Glutamatergic neuron (in vitro differentiated cells): ENCODE measurements around the gene DGKB. TPM values are rescaled to one million over a fixed set of nuclear protein-coding genes. Genes with fewer than 3 reads are reported as not detected.

Experiments
- DNase-seq: peaks from one replicate; pipeline ENCODE4 v3.0.0; 2022
- H3K27ac Mint-ChIP-seq: one replicate; pipeline ENCODE4 v1.8.0; 2020; ENCODE audit warnings: mild to moderate bottlenecking, mixed read lengths, inconsistent platforms; ENCODE audit not compliant: unreplicated experiment
- H3K27me3 Mint-ChIP-seq: one replicate; pipeline ENCODE4 v1.8.0; 2020; ENCODE audit warnings: mild to moderate bottlenecking, moderate library complexity, mixed read lengths, inconsistent platforms; ENCODE audit not compliant: unreplicated experiment
- H3K36me3 Mint-ChIP-seq: one replicate; pipeline ENCODE4 v1.8.0; 2020; ENCODE audit warnings: mild to moderate bottlenecking, mixed read lengths, inconsistent platforms; ENCODE audit not compliant: unreplicated experiment
- H3K4me1 Mint-ChIP-seq: one replicate; pipeline ENCODE4 v1.8.0; 2020; ENCODE audit warnings: mild to moderate bottlenecking, low read depth, mixed read lengths, inconsistent platforms; ENCODE audit not compliant: unreplicated experiment
- H3K4me3 Mint-ChIP-seq: one replicate; pipeline ENCODE4 v1.8.0; 2020; ENCODE audit warnings: mild to moderate bottlenecking, mixed read lengths, inconsistent platforms; ENCODE audit not compliant: unreplicated experiment
- H3K9me3 Mint-ChIP-seq: one replicate; pipeline ENCODE4 v1.8.0; 2020; ENCODE audit warnings: mild to moderate bottlenecking, moderate library complexity, mixed read lengths, inconsistent platforms; ENCODE audit not compliant: unreplicated experiment
- CTCF ChIP-seq: fragments of 200-600 bp; sonication (generic); IDR thresholded peaks from one replicate; pipeline ENCODE4 v1.5.0; 2021; ENCODE audit not compliant: partially characterized antibody, unreplicated experiment
- total RNA-seq: library from RNA; stranded (reverse); fragmentation: NEBNext Ultra II Directional; extraction: Animal tissue kit (Norgen Biotek cat#: 25700); gene quantifications from one replicate; pipeline ENCODE4 v1.2.1, GENCODE V29; 2021; ENCODE audit not compliant: unreplicated experiment

The DGKB gene
- total RNA-seq, 1 donor from 2014 or later: 57.8 TPM

- no peak overlapping the region for H3K4me3 Mint-ChIP-seq
- H3K9me3 Mint-ChIP-seq: no peaks in the 10 kb centered on the region
- no peak for DNase-seq
- peaks cover 9% of the 10 kb centered on the region for H3K36me3 Mint-ChIP-seq
- H3K27me3 Mint-ChIP-seq: no peaks in the 10 kb centered on the region
- peaks cover 15% of the 10 kb centered on the region for H3K4me1 Mint-ChIP-seq
- TF ChIP-seq CTCF: no peak
- no peak overlapping the region for H3K27ac Mint-ChIP-seq
These were observed 401.1 kb downstream of the DGKB start for GRCh38 chr7:14501436-14501835.

GRCh38 chr7:14497390-14497789 is 405.2 kb downstream of the DGKB start:
- Mint-ChIP-seq H3K4me1 (no peaks in the 10 kb centered on the region), H3K27me3 (no peaks in the 10 kb centered on the region), H3K27ac (no peak overlapping the region), H3K36me3 (peaks cover 9% of the 10 kb centered on the region), H3K4me3 (no peak overlapping the region), H3K9me3 (no peaks in the 10 kb centered on the region)
- no peak for DNase-seq
- TF ChIP-seq CTCF: no peak

- H3K27me3 Mint-ChIP-seq: no peaks in the 10 kb centered on the region
- no peak for TF ChIP-seq CTCF
- no peak overlapping the region for H3K27ac Mint-ChIP-seq
- H3K9me3 Mint-ChIP-seq: no peaks in the 10 kb centered on the region
- no peaks in the 10 kb centered on the region for H3K36me3 Mint-ChIP-seq
- no peaks in the 10 kb centered on the region for H3K4me1 Mint-ChIP-seq
- H3K4me3 Mint-ChIP-seq: no peak overlapping the region
- DNase-seq: no peak
These were observed 406.9 kb downstream of the DGKB start for GRCh38 chr7:14495633-14496032.

- Mint-ChIP-seq H3K36me3 (peaks cover 5% of the 10 kb centered on the region), H3K27ac (no peak overlapping the region), H3K4me1 (no peaks in the 10 kb centered on the region), H3K4me3 (no peak overlapping the region), H3K27me3 (no peaks in the 10 kb centered on the region), H3K9me3 (peaks cover 3% of the 10 kb centered on the region)
- no peak for DNase-seq
- no peak for TF ChIP-seq CTCF
These were observed 414.7 kb downstream of the DGKB start for GRCh38 chr7:14487701-14488395.

GRCh38 chr7:14483663-14484062 is 418.9 kb downstream of the DGKB start:
- no peaks in the 10 kb centered on the region for H3K9me3 Mint-ChIP-seq
- TF ChIP-seq CTCF: no peak
- no peaks in the 10 kb centered on the region for H3K36me3 Mint-ChIP-seq
- peaks cover 9% of the 10 kb centered on the region for H3K4me1 Mint-ChIP-seq
- no peak overlapping the region for H3K27ac Mint-ChIP-seq
- no peaks in the 10 kb centered on the region for H3K27me3 Mint-ChIP-seq
- no peak overlapping the region for H3K4me3 Mint-ChIP-seq
- no peak for DNase-seq
